Measurements from ENCODE around the gene SLC22A17. TPM values are rescaled to one million over a fixed set of nuclear protein-coding genes. Genes with fewer than 3 reads are reported as not detected.

SLC22A17 gene
- total RNA-seq, 6 experiments from 2014 or later, result 1.5 to 2.7 (median 2.1) TPM

- DNase-seq (no peak), ATAC-seq (no peak)
- intact Hi-C loops (cut with DNase I), result loop anchor here in 1 of 2 donors (10.0 kb wide), 1 partner anchor 257 kb away; no protein-coding TSS in a partner anchor
- no CpG with 5 or more reads among the region's 6 CpGs for WGBS (ENCODE audit: insufficient coverage, low coverage, low lambda C conversion rate, missing lambda C conversion rate)
- H3K36me3 ChIP-seq, result no peaks in the 10 kb centered on the region
- H3K9me3 ChIP-seq, result no peaks in the 10 kb centered on the region
- TF ChIP-seq CTCF (IDR thresholded peaks at IDR 0.05), result no peak
- no peaks in the 10 kb centered on the region for H3K27me3 ChIP-seq
- no peaks in the 10 kb centered on the region for H3K4me1 ChIP-seq
- H3K27ac ChIP-seq, result no peak overlapping the region
- H3K4me3 ChIP-seq, result no peak overlapping the region
Observed at GRCh38 chr14:23382276-23382675, 29.6 kb upstream of the SLC22A17 start.

- Histone ChIP-seq H3K27ac (no peak overlapping the region), H3K36me3 (no peaks in the 10 kb centered on the region), H3K27me3 (no peaks in the 10 kb centered on the region), H3K9me3 (no peaks in the 10 kb centered on the region), H3K4me1 (no peaks in the 10 kb centered on the region), H3K4me3 (no peak overlapping the region)
- ATAC-seq (no peak), DNase-seq (no peak)
- WGBS (ENCODE audit: insufficient coverage, low coverage, low lambda C conversion rate, missing lambda C conversion rate), result 29% methylated on average over 1 of the region's 3 CpGs
- intact Hi-C loops (cut with DNase I), result loop anchor here in 1 of 2 donors (10.0 kb wide), 1 partner anchor 257 kb away; no protein-coding TSS in a partner anchor
- TF ChIP-seq CTCF (IDR thresholded peaks at IDR 0.05) (no peak), POLR2A (IDR thresholded peaks at IDR 0.05) (no peak)
Observed at GRCh38 chr14:23381871-23382270, 29.2 kb upstream of the SLC22A17 start.

GRCh38 chr14:23380976-23381375, 28.3 kb upstream of the SLC22A17 start:
- H3K4me3 ChIP-seq, result no peak overlapping the region
- DNase-seq, result no peak
- intact Hi-C loops (cut with DNase I), result loop anchor here in 1 of 2 donors (10.0 kb wide), 1 partner anchor 256 kb away; no protein-coding TSS in a partner anchor
- TF ChIP-seq POLR2A (IDR thresholded peaks at IDR 0.05), result no peak
- no peak for TF ChIP-seq CTCF (IDR thresholded peaks at IDR 0.05)
- no peak overlapping the region for H3K27ac ChIP-seq
- ATAC-seq, result no peak
- no peaks in the 10 kb centered on the region for H3K36me3 ChIP-seq
- no peaks in the 10 kb centered on the region for H3K9me3 ChIP-seq
- H3K27me3 ChIP-seq, result no peaks in the 10 kb centered on the region
- WGBS (ENCODE audit: insufficient coverage, low coverage, low lambda C conversion rate, missing lambda C conversion rate), result 34% methylated on average over 3 of the region's 4 CpGs
- no peaks in the 10 kb centered on the region for H3K4me1 ChIP-seq

GRCh38 chr14:23380197-23380914, 27.7 kb upstream of the SLC22A17 start:
- no peak overlapping the region for H3K4me3 ChIP-seq
- H3K4me1 ChIP-seq, result no peaks in the 10 kb centered on the region
- TF ChIP-seq CTCF (IDR thresholded peaks at IDR 0.05), result no peak
- no peak for TF ChIP-seq POLR2A (IDR thresholded peaks at IDR 0.05)
- no peaks in the 10 kb centered on the region for H3K9me3 ChIP-seq
- 32% methylated on average over 7 of the region's 16 CpGs for WGBS (ENCODE audit: insufficient coverage, low coverage, low lambda C conversion rate, missing lambda C conversion rate)
- no peak overlapping the region for H3K27ac ChIP-seq
- no peak for DNase-seq
- intact Hi-C loops (cut with DNase I), result loop anchor here in 1 of 2 donors (10.0 kb wide), 1 partner anchor 256 kb away; no protein-coding TSS in a partner anchor
- H3K27me3 ChIP-seq, result no peaks in the 10 kb centered on the region
- ATAC-seq, result peak in 3 of 4 donors; percentile 2 to 18 (median 12)
- H3K36me3 ChIP-seq, result no peaks in the 10 kb centered on the region

All from right lobe of liver (tissue), 6 donors.